NCI-H2107 (cell line): ENCODE measurements around the gene RALY.
"Not testable (repeated sequence)": the region's sequence is repeated elsewhere in the genome, so short reads cannot be mapped to it uniquely, and the experiment has no call there.

Experiments
- DNase-seq: peaks from one replicate; lab custom pipeline; 2025; lab: John Stamatoyannopoulos, UW

Gene RALY

GRCh38 chr20:34016736-34017135 is 23.0 kb downstream of the RALY start:
- no peak for DNase-seq

DNA sequence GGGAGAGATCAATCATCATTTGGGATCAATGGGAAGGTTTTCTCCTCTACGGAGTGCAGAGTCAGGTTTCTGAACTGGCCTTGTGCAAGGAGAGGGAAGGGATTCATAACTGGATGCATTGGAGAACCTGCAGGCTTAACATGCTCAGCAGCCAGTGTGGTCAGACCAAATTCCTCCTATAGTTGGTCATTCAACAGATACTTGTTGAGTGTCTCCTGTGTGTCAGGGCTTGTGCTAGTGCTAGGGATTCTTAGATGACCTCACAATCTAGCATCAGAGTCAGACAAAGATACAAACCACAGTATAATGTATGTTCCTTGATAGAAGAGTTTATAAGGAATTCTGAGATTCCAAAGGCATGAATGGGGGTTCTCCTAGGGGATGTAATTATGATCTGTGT is 23.9 kb downstream of the RALY start:
- DNase-seq = no peak

GRCh38 chr20:34018166-34018565 is 24.5 kb downstream of the RALY start:
- DNase-seq = no peak

DNA sequence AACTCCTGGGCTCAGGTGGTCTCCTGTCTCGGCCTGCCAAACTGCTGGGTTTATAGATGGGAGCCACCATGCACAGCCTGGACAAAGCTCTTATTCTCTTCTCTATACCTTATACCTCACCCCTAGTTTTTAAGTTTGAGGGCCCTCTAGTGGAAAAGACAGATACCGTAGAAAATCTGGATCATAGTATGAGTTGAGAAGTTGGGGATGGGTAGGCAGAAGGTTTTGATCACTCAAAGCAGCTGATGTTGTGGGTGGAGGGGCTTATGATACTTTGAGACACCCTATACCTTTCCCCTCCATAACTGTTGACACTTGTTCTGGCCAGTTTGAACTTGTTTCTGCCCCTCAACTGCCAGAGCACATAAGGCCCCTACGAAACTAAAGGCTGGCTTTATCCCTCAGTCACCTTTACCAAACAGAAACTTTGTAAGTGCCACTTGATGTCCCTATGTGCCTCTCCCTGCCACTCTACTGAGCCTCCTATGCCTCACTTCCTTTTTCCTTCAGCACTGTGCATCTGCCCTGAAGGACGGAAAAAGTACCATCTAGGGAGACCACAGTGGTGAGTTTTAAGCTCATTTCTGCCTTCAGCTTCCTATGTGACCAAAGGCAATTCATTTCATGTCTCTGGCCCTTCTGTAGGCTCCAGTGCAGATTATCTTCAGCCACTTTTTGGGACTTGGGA is 28.6 kb downstream of the RALY start:
- DNase-seq = no peak

- DNase-seq = no peak
These were observed 29.1 kb downstream of the RALY start for GRCh38 chr20:34022839-34023234.

DNA sequence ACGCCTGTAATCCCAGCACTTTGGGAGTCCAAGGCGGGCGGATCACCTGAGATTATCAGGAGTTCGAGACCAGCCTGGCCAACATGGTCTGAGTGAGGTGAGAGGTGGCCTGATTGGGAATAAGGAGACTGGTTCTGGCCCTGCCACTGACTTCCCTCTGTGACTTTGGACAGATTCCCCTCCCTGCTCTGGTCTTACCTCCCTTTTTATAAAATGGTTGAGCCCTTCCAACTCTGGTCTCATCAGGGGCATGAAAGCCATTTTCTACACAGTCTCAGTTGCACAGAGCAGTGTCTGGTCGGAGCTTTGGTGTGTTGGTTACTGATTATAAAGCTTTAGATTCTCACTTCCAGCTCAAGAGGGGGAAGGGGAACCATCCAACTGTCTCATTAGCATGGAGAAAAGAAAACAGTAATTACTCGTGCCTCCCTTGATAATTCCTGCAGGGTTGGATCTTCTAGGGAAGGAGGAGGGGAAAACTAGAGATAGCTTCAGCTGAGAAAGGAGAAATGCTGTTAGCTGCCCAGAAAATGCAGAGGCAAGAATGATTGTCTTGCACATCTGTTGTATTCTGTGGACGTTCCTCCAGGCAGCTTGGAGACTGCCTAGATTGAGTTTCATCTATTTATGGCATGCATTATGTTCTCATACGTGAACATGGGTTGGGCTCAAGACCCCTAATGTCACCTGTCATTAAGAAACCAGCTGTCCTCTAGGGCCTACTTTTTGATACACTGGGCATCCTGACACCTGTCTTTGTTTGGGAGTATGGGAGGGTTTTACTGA is 30.4 kb downstream of the RALY start:
- no peak for DNase-seq

DNA sequence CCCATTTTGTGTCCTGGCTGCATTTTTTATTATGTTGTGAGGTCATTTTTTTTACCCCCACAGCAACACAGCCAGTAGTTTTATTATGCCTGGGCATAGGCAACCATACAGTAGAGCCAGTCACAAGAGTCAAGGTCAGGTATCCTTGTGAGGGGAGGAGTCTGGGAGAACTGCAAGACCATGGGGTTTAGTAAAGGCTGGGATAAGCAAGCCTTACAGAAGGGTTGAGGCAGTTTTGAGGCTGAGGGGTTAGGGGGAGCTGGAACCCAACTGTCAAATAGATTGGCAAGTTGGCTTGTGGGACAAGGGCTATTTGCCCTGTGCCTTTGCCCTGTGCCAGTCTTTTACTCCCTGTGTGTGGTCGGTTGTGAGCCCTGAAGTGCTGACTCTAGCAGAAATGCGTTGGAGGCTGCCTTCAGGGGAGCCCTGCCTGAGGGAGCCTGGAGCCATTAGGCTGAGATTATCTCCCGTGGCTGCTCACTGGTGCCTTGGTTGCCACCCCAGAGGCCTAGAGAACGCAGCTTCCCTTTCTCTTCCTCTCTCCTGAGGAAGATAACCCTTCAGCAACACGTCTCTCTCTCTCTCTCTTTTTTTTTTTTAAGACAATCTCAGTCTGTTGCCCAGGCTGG is 31.1 kb downstream of the RALY start:
- DNase-seq = no peak

- DNase-seq = not testable (repeated sequence)
These were observed 34.3 kb downstream of the RALY start for GRCh38 chr20:34028013-34028412.

- DNase-seq = no peak
These were observed 35.7 kb downstream of the RALY start for GRCh38 chr20:34029415-34029814.

DNA sequence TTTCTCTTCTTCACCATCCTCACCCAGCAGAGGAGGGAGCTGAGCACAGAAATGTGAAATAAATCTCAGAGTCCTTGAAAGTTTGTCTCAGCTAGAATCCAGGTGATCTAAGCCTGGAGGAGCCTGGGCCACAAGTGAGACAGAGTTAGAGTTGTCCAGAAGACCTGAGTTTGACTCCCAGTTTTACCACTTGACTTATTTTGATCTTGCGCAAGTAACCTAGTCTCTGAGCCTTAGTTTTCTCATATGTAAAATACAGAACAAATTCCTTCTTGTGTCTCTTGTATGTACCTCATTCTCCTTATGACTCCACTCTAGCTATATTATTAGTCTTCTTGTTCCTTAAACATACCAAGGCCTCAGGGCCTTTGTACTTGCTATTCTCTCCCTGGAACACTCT is 36.7 kb downstream of the RALY start:
- DNase-seq = no peak

GRCh38 chr20:34033903-34034302 is 40.2 kb downstream of the RALY start:
- DNase-seq = no peak

- no peak for DNase-seq
These were observed 43.4 kb downstream of the RALY start for GRCh38 chr20:34037121-34037520.

DNA sequence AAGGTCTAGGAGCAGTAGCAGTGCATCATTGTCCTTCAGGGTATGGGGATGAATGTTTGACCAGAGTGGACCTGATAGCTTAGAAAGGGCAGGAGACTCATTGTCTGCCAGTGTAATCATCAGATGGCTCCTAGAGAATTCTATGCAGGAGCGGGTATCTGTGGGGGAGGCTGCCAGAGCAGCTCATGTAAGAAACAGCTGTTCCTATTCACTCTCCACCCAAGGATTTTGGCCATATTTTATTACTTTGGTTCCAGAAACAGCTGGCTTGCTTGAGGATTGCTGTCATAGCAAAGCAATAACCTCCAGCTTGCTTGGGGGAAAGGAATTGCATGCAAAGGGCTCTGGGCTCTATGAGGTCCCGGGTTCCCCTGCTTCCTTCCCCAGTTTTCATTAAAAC is 44.1 kb downstream of the RALY start:
- no peak for DNase-seq

DNA sequence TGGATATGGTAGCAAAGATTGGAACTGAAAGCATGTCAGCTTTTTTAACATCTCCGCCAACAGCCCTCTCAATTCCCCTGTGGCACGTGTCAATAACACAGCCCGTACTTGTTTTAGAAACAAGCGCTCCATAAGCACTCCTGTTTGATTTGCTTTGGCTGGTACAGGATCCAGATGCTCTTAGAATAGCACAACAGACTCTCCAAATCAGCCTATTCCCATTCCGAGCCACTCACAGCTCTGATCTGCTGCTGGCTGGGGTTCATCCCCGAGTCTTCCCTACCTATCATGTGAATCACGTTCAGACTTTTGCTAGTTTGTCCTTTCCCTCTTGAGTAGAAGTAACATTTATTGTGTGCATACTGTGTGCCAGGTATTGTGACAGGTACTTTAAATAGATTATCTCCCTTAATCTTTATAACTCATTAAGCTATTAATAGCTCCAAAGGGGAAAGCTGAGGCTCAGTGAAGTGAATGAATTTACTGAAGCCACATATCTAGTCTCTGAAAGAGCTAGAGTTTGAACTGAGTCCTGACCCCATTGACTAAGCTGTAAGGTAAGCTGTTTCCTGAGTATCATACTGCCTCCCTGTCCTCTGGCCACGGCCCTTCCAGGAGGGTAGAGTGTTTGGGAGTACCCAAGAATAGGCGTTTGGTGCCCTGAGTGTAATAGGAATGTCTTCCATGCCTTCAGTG is 46.7 kb downstream of the RALY start:
- DNase-seq = no peak

GRCh38 chr20:34041226-34041625 is 47.5 kb downstream of the RALY start:
- no peak for DNase-seq

GRCh38 chr20:34042262-34042661 is 48.6 kb downstream of the RALY start:
- DNase-seq = no peak

GRCh38 chr20:34043025-34043424 is 49.3 kb downstream of the RALY start:
- DNase-seq = no peak

GRCh38 chr20:34045294-34045693 is 51.6 kb downstream of the RALY start:
- DNase-seq = no peak

- no peak for DNase-seq
These were observed 52.4 kb downstream of the RALY start for GRCh38 chr20:34045930-34046725.

DNA sequence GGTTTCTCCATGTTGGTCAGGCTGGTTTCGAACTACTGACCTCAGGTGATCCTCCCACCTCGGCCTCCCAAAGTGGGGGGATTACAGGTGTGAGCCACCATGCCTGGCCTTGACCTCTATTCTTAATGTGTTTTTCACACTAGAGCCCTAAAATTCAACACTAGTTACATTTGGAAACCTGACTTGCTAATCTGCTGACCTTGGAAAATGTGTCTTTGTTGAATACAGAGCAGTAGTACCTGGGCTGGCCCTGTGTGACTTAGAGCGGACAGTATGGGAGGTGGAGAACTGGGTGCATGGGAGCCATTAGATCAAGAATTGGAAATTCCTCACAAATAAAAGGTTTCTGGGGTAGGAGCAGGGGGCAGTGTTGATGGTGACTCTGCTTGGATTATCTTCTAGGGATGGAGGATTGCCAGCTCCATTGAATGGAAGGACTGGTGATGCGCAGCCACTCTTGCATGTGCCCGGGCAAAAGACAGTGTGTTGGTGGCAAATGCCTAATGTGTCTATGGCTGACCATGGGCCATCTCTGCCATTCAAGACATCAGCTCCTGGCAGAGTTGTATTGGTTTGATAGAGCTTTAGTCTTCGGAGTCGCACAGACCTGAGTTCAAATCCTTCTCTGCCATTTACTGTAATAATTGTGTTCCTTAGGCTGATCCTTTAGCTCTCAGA is 53.4 kb downstream of the RALY start:
- no peak for DNase-seq

GRCh38 chr20:34047917-34048316 is 54.2 kb downstream of the RALY start:
- no peak for DNase-seq
